ENCODE results near the gene SNX5. TPM values are rescaled to one million over a fixed set of nuclear protein-coding genes. Genes with fewer than 3 reads are reported as not detected.

Gene SNX5
- total and polyA plus RNA-seq, 9 of the 15 experiments (the other 6 are each of a cell fraction or from before 2014, with no cell fraction given): 53.5 to 276 (median 160) TPM

GRCh38 chr20:18011482-18011881 is 42.9 kb upstream of the SNX5 start:
- Histone ChIP-seq H3K4me2 (ENCODE audit: insufficient read depth, low read length) (no peak overlapping the region), H3K36me3 (ENCODE audit: control insufficient read depth, insufficient read depth, low read length) (no peaks in the 10 kb centered on the region), H3K9me1 (ENCODE audit: control insufficient read depth, insufficient read depth, low read length) (no peaks in the 10 kb centered on the region), H3K4me3 (no peak overlapping the region), H3K4me1 (replicated peaks in 1 of 2; ENCODE audit: control insufficient read depth in 2 of 2, insufficient read depth in 2 of 2, low read length in 2 of 2) (peaks cover 0 to 9% of the 10 kb centered on the region in 2 experiments; a peak in 2 of 5 replicates), H4K20me1 (replicated peaks; ENCODE audit: control insufficient read depth, insufficient read depth, low read length) (no peaks in the 10 kb centered on the region), H3K9ac (ENCODE audit: insufficient read depth in 1 of 2, low read depth in 2 of 2, low read length in 2 of 2) (no peak overlapping the region), H3K27me3 (ENCODE audit: control insufficient read depth in 2 of 2, insufficient read depth in 2 of 2, low read length in 2 of 2) (no peaks in the 10 kb centered on the region), H2AFZ (ENCODE audit: low read depth, low read length) (no peak overlapping the region), H3K9me3 (replicated peaks; ENCODE audit: control insufficient read depth, insufficient read depth, low read depth, low read length) (no peaks in the 10 kb centered on the region), H3K27ac (ENCODE audit: extremely low read depth, low read depth, low read length) (no peak overlapping the region), H3K79me2 (ENCODE audit: control insufficient read depth, insufficient read depth, low read length) (no peaks in the 10 kb centered on the region)
- TF ChIP-seq ZNF766 (CRISPR knock-in tag; conservative IDR thresholded peaks at IDR 0.05) (no peak), SMC3 (conservative IDR thresholded peaks at IDR 0.05; ENCODE audit: insufficient read depth, low read depth, low read length) (no peak), SIRT6 (IDR thresholded peaks at IDR 0.05; ENCODE audit: low read depth, low read length) (no peak), RB1 (IDR thresholded peaks at IDR 0.05; ENCODE audit: low read depth) (no peak), ZNF75A (CRISPR knock-in tag; IDR thresholded peaks at IDR 0.05) (no peak), RBM25 (IDR thresholded peaks at IDR 0.05; ENCODE audit: low read depth, low read length, severe bottlenecking) (no peak), ZNF695 (CRISPR knock-in tag; IDR thresholded peaks at IDR 0.05) (no peak), ZNF24 (IDR thresholded peaks at IDR 0.05) (no peak)
- ATAC-seq (no peak), FAIRE-seq (no peak), DNase-seq (ENCODE audit: extremely low read depth in 1 of 4, low spot score in 3 of 4) (no peak)
- in situ Hi-C loops (cut with MboI) (no loop called here), intact Hi-C loops (cut with micrococcal nuclease) (loop anchor here (10.0 kb wide), 1 partner anchor 263 kb away; no protein-coding TSS in a partner anchor)
- ChIA-PET POLR2A (no interaction called here), CTCF (ENCODE audit: low intra/inter-chr PET ratio) (no interaction called here)
- BruUV-seq (replicated peaks): no TSS peak
- 56% methylated on average over 14 of the region's 14 CpGs for WGBS (ENCODE audit: insufficient coverage, low coverage, missing lambda C conversion rate)

- FAIRE-seq: no peak
- H2AFZ ChIP-seq (ENCODE audit: low read depth, low read length): no peak overlapping the region
- peaks cover 0 to 9% of the 10 kb centered on the region in 2 experiments; a peak in 2 of 5 replicates for H3K4me1 ChIP-seq (replicated peaks in 1 of 2; ENCODE audit: control insufficient read depth in 2 of 2, insufficient read depth in 2 of 2, low read length in 2 of 2)
- no TSS peak for BruUV-seq (replicated peaks)
- H4K20me1 ChIP-seq (replicated peaks; ENCODE audit: control insufficient read depth, insufficient read depth, low read length): no peaks in the 10 kb centered on the region
- 52% methylated on average over 7 of the region's 7 CpGs for WGBS (ENCODE audit: insufficient coverage, low coverage, missing lambda C conversion rate)
- ChIA-PET CTCF (ENCODE audit: low intra/inter-chr PET ratio) (no interaction called here), POLR2A (no interaction called here)
- no peak overlapping the region for H3K4me2 ChIP-seq (ENCODE audit: insufficient read depth, low read length)
- no peaks in the 10 kb centered on the region for H3K27me3 ChIP-seq (ENCODE audit: control insufficient read depth in 2 of 2, insufficient read depth in 2 of 2, low read length in 2 of 2)
- no peak for ATAC-seq
- no peaks in the 10 kb centered on the region for H3K9me1 ChIP-seq (ENCODE audit: control insufficient read depth, insufficient read depth, low read length)
- no peak overlapping the region for H3K9ac ChIP-seq (ENCODE audit: insufficient read depth in 1 of 2, low read depth in 2 of 2, low read length in 2 of 2)
- H3K36me3 ChIP-seq (ENCODE audit: control insufficient read depth, insufficient read depth, low read length): no peaks in the 10 kb centered on the region
- in situ Hi-C loops (cut with MboI): no loop called here
- no peak for DNase-seq (ENCODE audit: extremely low read depth in 1 of 4, low spot score in 3 of 4)
- no peak overlapping the region for H3K27ac ChIP-seq (ENCODE audit: extremely low read depth, low read depth, low read length)
- H3K9me3 ChIP-seq (replicated peaks; ENCODE audit: control insufficient read depth, insufficient read depth, low read depth, low read length): no peaks in the 10 kb centered on the region
- no peak overlapping the region for H3K4me3 ChIP-seq
- H3K79me2 ChIP-seq (ENCODE audit: control insufficient read depth, insufficient read depth, low read length): no peaks in the 10 kb centered on the region
- intact Hi-C loops (cut with micrococcal nuclease): no loop called here
- TF ChIP-seq, protein P1, sequence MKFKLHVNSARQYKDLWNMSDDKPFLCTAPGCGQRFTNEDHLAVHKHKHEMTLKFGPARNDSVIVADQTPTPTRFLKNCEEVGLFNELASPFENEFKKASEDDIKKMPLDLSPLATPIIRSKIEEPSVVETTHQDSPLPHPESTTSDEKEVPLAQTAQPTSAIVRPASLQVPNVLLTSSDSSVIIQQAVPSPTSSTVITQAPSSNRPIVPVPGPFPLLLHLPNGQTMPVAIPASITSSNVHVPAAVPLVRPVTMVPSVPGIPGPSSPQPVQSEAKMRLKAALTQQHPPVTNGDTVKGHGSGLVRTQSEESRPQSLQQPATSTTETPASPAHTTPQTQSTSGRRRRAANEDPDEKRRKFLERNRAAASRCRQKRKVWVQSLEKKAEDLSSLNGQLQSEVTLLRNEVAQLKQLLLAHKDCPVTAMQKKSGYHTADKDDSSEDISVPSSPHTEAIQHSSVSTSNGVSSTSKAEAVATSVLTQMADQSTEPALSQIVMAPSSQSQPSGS (CRISPR knock-in tag; IDR thresholded peaks at IDR 0.05): no peak
- TF ChIP-seq BRD9 (IDR thresholded peaks at IDR 0.05; ENCODE audit: low read depth, partially characterized antibody): no peak
- TF ChIP-seq KDM1A (IDR thresholded peaks at IDR 0.05): no peak
- no peak for TF ChIP-seq SMARCA4 (IDR thresholded peaks at IDR 0.05)
- TF ChIP-seq, protein P2, sequence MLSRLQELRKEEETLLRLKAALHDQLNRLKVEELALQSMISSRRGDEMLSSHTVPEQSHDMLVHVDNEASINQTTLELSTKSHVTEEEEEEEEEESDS (CRISPR knock-in tag; IDR thresholded peaks at IDR 0.05): no peak
- TF ChIP-seq FOXP1 (CRISPR knock-in tag; IDR thresholded peaks at IDR 0.05): no peak
- TF ChIP-seq TBL1XR1 (IDR thresholded peaks at IDR 0.05; ENCODE audit: low read length in 2 of 2): no peak
- TF ChIP-seq SPI1 (IDR thresholded peaks at IDR 0.05; ENCODE audit: borderline replicate concordance, low read depth, low read length): no peak
- TF ChIP-seq CSDE1 (IDR thresholded peaks at IDR 0.05): no peak
- no peak for TF ChIP-seq ZNF3 (CRISPR knock-in tag; IDR thresholded peaks at IDR 0.05)
Observed at GRCh38 chr20:18009116-18009515, 40.5 kb upstream of the SNX5 start.

All from K562 (cell line).